HEK293 (cell line): ENCODE results near the gene POLL.

Experiments
- FEZF1 ChIP-seq: fragments of 450-650 bp; formaldehyde crosslinking; IDR thresholded peaks from 2 replicates; pipeline ENCODE4 v1.5.1; 2016; ENCODE audit warnings: missing biosample characterization, missing genetic modification characterization
- OSR2 ChIP-seq: fragments of 450-650 bp; formaldehyde crosslinking; IDR thresholded peaks from 2 replicates; pipeline ENCODE4 v1.5.1; 2016; ENCODE audit warnings: missing biosample characterization, missing genetic modification characterization
- PRDM1 ChIP-seq: fragments of 450-650 bp; formaldehyde crosslinking; IDR thresholded peaks from 2 replicates; pipeline ENCODE4; 2016; ENCODE audit warnings: missing biosample characterization, missing genetic modification characterization
- ZNF16 ChIP-seq: fragments of 450-650 bp; formaldehyde crosslinking; IDR thresholded peaks from 2 replicates; pipeline ENCODE4 v1.5.1; 2016; ENCODE audit warnings: low read depth, missing biosample characterization, missing genetic modification characterization
- ZNF184 ChIP-seq: fragments of 450-650 bp; IDR thresholded peaks from 2 replicates; pipeline ENCODE4 v1.5.1; 2018; ENCODE audit warnings: missing biosample characterization, mild to moderate bottlenecking, missing genetic modification characterization
- ZNF211 ChIP-seq: fragments of 450-650 bp; formaldehyde crosslinking; IDR thresholded peaks from 2 replicates; pipeline ENCODE4 v1.5.1; 2016; ENCODE audit warnings: low read depth, missing biosample characterization, missing genetic modification characterization
- ZNF221 ChIP-seq: fragments of 450-650 bp; formaldehyde crosslinking; IDR thresholded peaks from 2 replicates; pipeline ENCODE4 v1.5.1; 2017; ENCODE audit warnings: missing biosample characterization, missing genetic modification characterization, borderline replicate concordance
- ZNF248 ChIP-seq: fragments of 450-650 bp; formaldehyde crosslinking; IDR thresholded peaks from 2 replicates; pipeline ENCODE4 v1.5.1; 2017; ENCODE audit warnings: missing biosample characterization, missing genetic modification characterization
- ZNF324 ChIP-seq: fragments of 450-650 bp; formaldehyde crosslinking; IDR thresholded peaks from 2 replicates; pipeline ENCODE4 v1.5.1; 2016; ENCODE audit warnings: missing biosample characterization, missing genetic modification characterization
- ZNF354C ChIP-seq: fragments of 450-650 bp; formaldehyde crosslinking; IDR thresholded peaks from 2 replicates; pipeline ENCODE4 v1.5.1; 2016; ENCODE audit warnings: missing biosample characterization, missing genetic modification characterization, low read depth, borderline replicate concordance
- ZNF510 ChIP-seq: fragments of 450-650 bp; formaldehyde crosslinking; IDR thresholded peaks from 2 replicates; pipeline ENCODE4 v1.5.1; 2018; ENCODE audit warnings: mild to moderate bottlenecking, missing genetic modification characterization, missing biosample characterization; ENCODE audit not compliant: insufficient replicate concordance
- ZNF555 ChIP-seq: fragments of 450-650 bp; formaldehyde crosslinking; conservative IDR thresholded peaks from 2 replicates; pipeline ENCODE4 v1.5.1; 2017; ENCODE audit warnings: missing biosample characterization, mild to moderate bottlenecking, missing genetic modification characterization, inconsistent platforms
- ZNF558 ChIP-seq: fragments of 450-650 bp; formaldehyde crosslinking; IDR thresholded peaks from 2 replicates; pipeline ENCODE4 v1.5.1; 2016; ENCODE audit warnings: missing biosample characterization, missing genetic modification characterization
- ZNF560 ChIP-seq: fragments of 450-650 bp; formaldehyde crosslinking; IDR thresholded peaks from 2 replicates; pipeline ENCODE4 v1.5.1; 2017; ENCODE audit warnings: missing biosample characterization, missing genetic modification characterization, borderline replicate concordance
- ZNF621 ChIP-seq: fragments of 450-650 bp; formaldehyde crosslinking; IDR thresholded peaks from 2 replicates; pipeline ENCODE4 v1.5.1; 2017; ENCODE audit warnings: missing biosample characterization, missing genetic modification characterization
- ZNF658 ChIP-seq: fragments of 450-650 bp; formaldehyde crosslinking; IDR thresholded peaks from 2 replicates; pipeline ENCODE4; 2016; ENCODE audit warnings: missing biosample characterization, missing genetic modification characterization
- ZNF677 ChIP-seq: fragments of 450-650 bp; IDR thresholded peaks from 2 replicates; pipeline ENCODE4 v1.5.0; 2018; ENCODE audit warnings: missing biosample characterization, mild to moderate bottlenecking, missing genetic modification characterization, moderate library complexity
- ZNF707 ChIP-seq: fragments of 450-650 bp; formaldehyde crosslinking; IDR thresholded peaks from 2 replicates; pipeline ENCODE4 v1.5.1; 2016; ENCODE audit warnings: missing biosample characterization, missing genetic modification characterization
- TF ChIP-seq, protein P1 (sequence below): fragments of 450-650 bp; formaldehyde crosslinking; IDR thresholded peaks from 2 replicates; pipeline ENCODE4 v1.5.0; 2017; ENCODE audit warnings: missing biosample characterization, missing genetic modification characterization, borderline replicate concordance
- TF ChIP-seq, protein P2 (sequence below): fragments of 450-650 bp; formaldehyde crosslinking; IDR thresholded peaks from 2 replicates; pipeline ENCODE4 v1.5.1; 2016; ENCODE audit warnings: missing biosample characterization, missing genetic modification characterization
- TF ChIP-seq, protein P3 (sequence below): fragments of 450-650 bp; formaldehyde crosslinking; IDR thresholded peaks from 2 replicates; pipeline ENCODE4 v1.5.1; 2016; ENCODE audit warnings: missing biosample characterization, missing genetic modification characterization
- TF ChIP-seq, protein P4 (sequence below): fragments of 450-650 bp; formaldehyde crosslinking; IDR thresholded peaks from 2 replicates; pipeline ENCODE4 v1.5.1; 2016; ENCODE audit warnings: missing biosample characterization, missing genetic modification characterization
- TF ChIP-seq, protein P5 (sequence below): fragments of 450-650 bp; formaldehyde crosslinking; IDR thresholded peaks from 2 replicates; pipeline ENCODE4 v1.5.1; 2016; ENCODE audit warnings: missing biosample characterization, missing genetic modification characterization
- TF ChIP-seq, protein P6 (sequence below): fragments of 450-650 bp; formaldehyde crosslinking; IDR thresholded peaks from 2 replicates; pipeline ENCODE4 v1.5.1; 2016; ENCODE audit warnings: missing biosample characterization, missing genetic modification characterization, borderline replicate concordance

The POLL gene

DNA sequence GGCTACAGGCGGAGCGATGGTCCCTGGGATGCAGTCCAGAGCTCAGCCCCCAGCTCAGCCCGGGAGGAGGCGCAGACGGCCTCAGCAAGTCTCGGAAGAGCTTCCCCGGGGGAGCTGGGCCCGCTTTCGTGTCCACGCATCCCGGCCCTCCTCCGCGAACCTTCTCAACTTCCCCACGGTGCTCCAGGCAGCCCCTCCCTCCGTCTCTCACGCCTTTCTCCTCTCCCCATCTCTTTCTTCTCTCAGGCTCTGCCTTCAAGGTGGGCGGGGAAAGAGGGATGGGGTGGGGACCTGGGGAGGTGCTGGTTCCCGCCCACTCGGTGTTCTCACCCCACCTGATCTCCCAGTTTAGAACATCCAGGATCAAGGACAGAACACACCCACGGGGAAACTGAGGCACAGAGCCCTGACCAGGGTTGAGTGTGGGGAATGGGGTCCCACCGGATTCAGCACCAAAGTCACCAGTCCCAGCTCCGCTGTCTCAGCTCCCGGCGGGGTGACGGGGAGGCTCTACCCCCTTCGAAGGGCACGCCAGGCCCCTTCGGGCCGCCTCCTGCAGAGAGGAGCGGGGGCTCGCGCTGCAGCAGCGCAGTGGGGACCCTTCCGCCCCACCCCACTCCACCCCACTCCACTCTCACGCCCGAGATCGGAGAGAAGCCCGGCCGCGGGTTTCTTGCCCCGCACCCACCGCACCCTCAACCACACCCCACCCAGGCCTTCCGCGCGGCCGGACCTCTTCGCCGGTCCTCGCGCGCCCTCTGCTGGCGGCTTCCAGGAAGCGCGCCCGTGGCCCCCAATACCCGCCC lies 18.2 kb downstream of the POLL start (continued):
- TF ChIP-seq, protein P1, sequence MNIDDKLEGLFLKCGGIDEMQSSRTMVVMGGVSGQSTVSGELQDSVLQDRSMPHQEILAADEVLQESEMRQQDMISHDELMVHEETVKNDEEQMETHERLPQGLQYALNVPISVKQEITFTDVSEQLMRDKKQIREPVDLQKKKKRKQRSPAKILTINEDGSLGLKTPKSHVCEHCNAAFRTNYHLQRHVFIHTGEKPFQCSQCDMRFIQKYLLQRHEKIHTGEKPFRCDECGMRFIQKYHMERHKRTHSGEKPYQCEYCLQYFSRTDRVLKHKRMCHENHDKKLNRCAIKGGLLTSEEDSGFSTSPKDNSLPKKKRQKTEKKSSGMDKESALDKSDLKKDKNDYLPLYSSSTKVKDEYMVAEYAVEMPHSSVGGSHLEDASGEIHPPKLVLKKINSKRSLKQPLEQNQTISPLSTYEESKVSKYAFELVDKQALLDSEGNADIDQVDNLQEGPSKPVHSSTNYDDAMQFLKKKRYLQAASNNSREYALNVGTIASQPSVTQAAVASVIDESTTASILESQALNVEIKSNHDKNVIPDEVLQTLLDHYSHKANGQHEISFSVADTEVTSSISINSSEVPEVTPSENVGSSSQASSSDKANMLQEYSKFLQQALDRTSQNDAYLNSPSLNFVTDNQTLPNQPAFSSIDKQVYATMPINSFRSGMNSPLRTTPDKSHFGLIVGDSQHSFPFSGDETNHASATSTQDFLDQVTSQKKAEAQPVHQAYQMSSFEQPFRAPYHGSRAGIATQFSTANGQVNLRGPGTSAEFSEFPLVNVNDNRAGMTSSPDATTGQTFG (tag by site-specific recombination) = no peak
- TF ChIP-seq ZNF221 (tag by site-specific recombination) (no peak), ZNF707 (tag by site-specific recombination) (no peak), ZNF621 (tag by site-specific recombination) (no peak), ZNF555 (tag by site-specific recombination) (no peak), ZNF248 (tag by site-specific recombination) (no peak), PRDM1 (no peak), ZNF677 (no peak), ZNF658 (tag by site-specific recombination) (no peak), FEZF1 (tag by site-specific recombination) (no peak), ZNF211 (tag by site-specific recombination) (no peak), ZNF510 (tag by site-specific recombination) (no peak), OSR2 (tag by site-specific recombination) (no peak), ZNF16 (no peak), ZNF560 (tag by site-specific recombination) (no peak), ZNF324 (no peak), ZNF354C (no peak), ZNF558 (tag by site-specific recombination) (no peak), ZNF184 (tag by site-specific recombination) (no peak)
- TF ChIP-seq, protein P2, sequence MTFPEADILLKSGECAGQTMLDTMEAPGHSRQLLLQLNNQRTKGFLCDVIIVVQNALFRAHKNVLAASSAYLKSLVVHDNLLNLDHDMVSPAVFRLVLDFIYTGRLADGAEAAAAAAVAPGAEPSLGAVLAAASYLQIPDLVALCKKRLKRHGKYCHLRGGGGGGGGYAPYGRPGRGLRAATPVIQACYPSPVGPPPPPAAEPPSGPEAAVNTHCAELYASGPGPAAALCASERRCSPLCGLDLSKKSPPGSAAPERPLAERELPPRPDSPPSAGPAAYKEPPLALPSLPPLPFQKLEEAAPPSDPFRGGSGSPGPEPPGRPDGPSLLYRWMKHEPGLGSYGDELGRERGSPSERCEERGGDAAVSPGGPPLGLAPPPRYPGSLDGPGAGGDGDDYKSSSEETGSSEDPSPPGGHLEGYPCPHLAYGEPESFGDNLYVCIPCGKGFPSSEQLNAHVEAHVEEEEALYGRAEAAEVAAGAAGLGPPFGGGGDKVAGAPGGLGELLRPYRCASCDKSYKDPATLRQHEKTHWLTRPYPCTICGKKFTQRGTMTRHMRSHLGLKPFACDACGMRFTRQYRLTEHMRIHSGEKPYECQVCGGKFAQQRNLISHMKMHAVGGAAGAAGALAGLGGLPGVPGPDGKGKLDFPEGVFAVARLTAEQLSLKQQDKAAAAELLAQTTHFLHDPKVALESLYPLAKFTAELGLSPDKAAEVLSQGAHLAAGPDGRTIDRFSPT (tag by site-specific recombination) = peak; percentile 85
- TF ChIP-seq, protein P3, sequence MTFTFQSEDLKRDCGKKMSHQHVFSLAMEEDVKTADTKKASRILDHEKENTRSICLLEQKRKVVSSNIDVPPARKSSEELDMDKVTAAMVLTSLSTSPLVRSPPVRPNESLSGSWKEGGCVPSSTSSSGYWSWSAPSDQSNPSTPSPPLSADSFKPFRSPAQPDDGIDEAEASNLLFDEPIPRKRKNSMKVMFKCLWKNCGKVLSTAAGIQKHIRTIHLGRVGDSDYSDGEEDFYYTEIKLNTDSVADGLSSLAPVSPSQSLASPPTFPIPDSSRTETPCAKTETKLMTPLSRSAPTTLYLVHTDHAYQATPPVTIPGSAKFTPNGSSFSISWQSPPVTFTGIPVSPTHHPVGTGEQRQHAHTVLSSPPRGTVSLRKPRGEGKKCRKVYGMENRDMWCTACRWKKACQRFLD (tag by site-specific recombination) = no peak
- TF ChIP-seq, protein P4, sequence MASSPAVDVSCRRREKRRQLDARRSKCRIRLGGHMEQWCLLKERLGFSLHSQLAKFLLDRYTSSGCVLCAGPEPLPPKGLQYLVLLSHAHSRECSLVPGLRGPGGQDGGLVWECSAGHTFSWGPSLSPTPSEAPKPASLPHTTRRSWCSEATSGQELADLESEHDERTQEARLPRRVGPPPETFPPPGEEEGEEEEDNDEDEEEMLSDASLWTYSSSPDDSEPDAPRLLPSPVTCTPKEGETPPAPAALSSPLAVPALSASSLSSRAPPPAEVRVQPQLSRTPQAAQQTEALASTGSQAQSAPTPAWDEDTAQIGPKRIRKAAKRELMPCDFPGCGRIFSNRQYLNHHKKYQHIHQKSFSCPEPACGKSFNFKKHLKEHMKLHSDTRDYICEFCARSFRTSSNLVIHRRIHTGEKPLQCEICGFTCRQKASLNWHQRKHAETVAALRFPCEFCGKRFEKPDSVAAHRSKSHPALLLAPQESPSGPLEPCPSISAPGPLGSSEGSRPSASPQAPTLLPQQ (tag by site-specific recombination) = peak; percentile 29
- TF ChIP-seq, protein P5, sequence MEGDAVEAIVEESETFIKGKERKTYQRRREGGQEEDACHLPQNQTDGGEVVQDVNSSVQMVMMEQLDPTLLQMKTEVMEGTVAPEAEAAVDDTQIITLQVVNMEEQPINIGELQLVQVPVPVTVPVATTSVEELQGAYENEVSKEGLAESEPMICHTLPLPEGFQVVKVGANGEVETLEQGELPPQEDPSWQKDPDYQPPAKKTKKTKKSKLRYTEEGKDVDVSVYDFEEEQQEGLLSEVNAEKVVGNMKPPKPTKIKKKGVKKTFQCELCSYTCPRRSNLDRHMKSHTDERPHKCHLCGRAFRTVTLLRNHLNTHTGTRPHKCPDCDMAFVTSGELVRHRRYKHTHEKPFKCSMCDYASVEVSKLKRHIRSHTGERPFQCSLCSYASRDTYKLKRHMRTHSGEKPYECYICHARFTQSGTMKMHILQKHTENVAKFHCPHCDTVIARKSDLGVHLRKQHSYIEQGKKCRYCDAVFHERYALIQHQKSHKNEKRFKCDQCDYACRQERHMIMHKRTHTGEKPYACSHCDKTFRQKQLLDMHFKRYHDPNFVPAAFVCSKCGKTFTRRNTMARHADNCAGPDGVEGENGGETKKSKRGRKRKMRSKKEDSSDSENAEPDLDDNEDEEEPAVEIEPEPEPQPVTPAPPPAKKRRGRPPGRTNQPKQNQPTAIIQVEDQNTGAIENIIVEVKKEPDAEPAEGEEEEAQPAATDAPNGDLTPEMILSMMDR (tag by site-specific recombination) = peak; percentile 93
- TF ChIP-seq, protein P6, sequence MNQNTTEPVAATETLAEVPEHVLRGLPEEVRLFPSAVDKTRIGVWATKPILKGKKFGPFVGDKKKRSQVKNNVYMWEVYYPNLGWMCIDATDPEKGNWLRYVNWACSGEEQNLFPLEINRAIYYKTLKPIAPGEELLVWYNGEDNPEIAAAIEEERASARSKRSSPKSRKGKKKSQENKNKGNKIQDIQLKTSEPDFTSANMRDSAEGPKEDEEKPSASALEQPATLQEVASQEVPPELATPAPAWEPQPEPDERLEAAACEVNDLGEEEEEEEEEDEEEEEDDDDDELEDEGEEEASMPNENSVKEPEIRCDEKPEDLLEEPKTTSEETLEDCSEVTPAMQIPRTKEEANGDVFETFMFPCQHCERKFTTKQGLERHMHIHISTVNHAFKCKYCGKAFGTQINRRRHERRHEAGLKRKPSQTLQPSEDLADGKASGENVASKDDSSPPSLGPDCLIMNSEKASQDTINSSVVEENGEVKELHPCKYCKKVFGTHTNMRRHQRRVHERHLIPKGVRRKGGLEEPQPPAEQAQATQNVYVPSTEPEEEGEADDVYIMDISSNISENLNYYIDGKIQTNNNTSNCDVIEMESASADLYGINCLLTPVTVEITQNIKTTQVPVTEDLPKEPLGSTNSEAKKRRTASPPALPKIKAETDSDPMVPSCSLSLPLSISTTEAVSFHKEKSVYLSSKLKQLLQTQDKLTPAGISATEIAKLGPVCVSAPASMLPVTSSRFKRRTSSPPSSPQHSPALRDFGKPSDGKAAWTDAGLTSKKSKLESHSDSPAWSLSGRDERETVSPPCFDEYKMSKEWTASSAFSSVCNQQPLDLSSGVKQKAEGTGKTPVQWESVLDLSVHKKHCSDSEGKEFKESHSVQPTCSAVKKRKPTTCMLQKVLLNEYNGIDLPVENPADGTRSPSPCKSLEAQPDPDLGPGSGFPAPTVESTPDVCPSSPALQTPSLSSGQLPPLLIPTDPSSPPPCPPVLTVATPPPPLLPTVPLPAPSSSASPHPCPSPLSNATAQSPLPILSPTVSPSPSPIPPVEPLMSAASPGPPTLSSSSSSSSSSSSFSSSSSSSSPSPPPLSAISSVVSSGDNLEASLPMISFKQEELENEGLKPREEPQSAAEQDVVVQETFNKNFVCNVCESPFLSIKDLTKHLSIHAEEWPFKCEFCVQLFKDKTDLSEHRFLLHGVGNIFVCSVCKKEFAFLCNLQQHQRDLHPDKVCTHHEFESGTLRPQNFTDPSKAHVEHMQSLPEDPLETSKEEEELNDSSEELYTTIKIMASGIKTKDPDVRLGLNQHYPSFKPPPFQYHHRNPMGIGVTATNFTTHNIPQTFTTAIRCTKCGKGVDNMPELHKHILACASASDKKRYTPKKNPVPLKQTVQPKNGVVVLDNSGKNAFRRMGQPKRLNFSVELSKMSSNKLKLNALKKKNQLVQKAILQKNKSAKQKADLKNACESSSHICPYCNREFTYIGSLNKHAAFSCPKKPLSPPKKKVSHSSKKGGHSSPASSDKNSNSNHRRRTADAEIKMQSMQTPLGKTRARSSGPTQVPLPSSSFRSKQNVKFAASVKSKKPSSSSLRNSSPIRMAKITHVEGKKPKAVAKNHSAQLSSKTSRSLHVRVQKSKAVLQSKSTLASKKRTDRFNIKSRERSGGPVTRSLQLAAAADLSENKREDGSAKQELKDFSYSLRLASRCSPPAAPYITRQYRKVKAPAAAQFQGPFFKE (tag by site-specific recombination) = no peak
